GM19468 (cell line): ENCODE data around the gene PPP1R1B.

Source experiments
- ATAC-seq: cut with Tn5 transposase; IDR thresholded peaks from one replicate; pipeline ENCODE4 v1.9.1; 2021; ENCODE audit warnings: mild to moderate bottlenecking, moderate library complexity, moderate number of reproducible peaks; ENCODE audit not compliant: unreplicated experiment; ENCODE audit errors: extremely low read depth

Gene PPP1R1B

DNA sequence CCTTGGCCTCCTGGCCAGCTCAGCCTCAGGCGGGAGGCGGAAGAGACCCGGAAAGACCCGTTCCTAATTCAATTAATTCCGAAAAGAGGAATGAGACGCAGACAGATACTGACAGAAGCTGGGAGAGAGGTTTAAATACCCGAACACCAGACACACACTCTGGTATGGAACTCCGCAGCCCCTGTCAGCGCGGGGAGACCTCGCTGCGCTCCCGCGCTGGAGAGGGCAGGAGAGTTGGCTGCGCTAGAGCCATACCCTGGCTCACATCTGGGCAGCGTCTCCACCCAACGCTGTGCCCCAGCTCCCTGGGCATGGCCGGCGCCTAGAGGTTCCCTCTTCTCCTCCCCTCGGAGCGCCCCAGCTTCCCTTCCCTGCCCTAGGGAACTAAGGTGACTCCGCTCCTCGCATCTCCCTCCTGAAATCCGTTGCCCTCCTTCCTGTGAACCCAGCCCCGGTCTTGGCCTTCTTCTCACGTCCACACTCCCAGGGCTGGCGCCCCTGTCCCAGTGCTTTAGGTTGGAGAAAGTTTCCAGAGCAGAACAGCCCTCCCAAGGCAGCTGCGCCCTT, 27.0 kb upstream of the PPP1R1B start:
- ATAC-seq, result no peak

DNA sequence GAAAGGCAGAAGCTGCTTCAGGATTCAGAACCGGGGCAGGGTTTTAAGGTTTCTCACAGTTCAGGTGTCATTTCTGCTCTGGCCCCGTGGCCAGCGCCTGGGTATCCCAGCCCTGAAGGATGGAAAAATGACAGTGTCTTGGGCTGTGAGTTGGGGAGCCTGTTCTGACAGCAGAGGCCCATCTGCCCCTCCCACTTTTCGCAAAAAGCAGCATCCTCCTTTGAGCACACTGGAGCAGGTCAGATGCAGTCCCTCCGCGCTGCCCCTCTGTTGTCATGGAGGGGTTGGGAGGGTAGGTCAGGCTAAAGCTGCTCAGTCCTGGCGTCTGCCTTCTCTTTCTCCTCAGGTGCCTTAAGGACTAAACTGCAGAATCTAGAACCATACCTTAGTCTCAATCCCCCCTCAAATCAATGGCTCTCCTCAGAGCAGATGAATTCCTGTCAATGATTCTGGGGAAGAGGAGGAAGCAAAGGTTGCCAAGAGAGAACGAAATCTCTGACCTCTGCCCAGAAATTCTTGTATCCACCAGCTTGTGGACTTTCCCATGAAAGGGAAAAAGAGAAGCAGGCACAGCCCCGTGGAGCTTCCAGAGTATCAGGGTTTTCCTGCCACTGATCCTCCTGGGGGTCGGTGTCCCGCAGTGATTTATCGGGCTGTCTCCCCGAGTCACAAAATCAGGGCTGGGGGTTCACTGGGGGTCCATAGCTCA, 26.3 kb upstream of the PPP1R1B start:
- no peak for ATAC-seq

DNA sequence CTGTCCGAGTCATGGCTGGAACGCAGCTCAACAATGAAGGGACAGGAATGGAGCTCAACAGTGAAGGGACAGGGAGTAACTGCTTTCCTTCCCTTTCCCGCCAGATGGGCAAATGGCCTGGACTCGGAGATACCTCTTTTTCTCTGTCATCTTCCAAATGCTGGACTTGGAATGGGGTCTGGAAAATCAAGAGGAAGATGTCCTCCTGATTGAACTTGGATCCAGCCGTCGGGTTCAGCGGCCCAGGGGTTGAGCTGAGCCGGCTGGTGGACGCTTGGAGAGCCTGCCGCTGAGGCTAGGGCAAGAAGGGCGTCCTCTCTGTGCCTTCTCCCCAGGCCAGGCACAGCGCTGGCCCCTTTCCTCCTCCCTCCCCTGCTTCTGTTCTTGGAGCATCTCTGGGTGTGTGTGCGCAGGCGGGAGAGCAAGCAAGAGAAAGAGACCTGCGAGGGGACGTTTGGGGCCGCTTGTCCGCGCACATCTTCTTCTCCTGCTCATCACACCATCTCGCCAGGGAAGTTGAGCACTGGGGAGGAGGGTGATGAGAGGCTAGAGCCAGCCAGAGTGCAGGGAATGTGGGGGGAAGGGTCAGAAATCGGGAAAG, 25.7 kb upstream of the PPP1R1B start:
- ATAC-seq, result no peak

DNA sequence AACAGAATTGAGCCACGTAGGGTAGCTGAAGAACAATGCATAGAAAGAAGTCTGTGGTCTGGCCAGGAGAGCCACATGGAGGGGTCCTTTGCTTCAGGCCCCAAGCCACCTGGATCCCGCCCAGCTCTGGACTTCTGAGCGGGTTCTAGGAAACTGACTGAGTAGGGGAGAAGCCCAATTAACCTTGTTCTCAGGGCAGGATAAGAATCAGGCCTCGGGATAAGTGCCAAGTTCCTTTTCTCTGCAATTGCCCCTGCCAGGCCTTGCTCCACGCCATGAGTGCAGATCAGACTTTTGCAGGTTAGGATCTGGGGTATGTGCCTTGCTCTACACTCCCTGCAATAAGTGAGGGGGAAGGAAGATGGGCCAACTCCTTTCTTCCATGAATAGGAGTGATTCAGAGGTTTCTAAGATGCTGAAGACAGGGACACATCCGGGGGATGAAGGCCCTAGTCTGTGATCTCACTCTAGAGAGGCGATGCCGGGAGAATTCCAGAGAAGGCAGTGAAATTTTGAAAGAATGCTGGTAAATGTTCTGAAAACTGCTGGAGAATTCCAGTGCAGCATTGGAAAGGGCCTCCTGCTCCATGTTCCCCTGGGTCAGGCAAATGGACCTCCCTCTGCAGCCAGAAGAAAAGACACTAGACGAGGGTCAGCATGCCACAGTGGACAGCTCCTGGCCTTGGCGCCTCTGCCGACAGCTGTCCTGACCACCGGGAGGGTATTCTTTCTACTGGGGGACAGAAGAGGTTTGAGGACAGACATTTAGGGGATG, 24.8 kb upstream of the PPP1R1B start:
- ATAC-seq, result no peak

DNA sequence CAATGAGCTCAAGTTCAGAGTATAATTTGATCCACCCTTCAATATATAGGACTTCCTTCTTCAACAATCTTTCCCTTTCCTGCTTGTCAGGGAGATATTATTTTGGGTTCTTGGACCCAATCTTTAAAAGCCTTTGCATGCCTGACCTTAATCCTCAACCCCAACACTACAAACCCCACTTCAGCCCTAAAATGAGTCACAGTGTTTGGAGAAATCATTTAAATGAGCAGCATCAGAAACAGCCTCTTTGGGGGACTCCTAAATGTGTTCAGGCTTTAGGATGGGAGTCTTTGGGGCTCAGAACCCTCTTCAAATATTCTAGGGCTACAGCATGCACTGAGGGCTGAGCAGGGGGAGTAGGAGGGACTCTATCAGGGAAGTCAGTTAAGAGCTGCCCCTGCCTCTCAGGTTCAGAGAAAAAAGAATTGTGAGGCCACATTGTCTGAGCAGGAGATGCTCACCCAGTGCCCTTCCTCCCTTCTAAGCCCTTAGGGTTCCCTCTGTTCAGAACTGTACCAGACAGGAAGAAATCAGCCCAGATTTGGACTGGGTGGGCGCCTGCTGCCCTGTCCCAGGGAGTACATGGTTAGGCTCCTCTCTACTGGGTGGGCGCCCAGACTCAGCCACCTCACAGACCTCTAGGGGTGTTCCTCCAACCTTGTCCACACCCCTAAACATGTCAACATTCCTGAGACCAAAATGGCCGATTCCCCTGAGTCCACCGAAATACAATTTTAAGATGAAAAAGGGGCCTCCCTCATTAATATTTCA, 24.0 kb upstream of the PPP1R1B start:
- ATAC-seq, result no peak

DNA sequence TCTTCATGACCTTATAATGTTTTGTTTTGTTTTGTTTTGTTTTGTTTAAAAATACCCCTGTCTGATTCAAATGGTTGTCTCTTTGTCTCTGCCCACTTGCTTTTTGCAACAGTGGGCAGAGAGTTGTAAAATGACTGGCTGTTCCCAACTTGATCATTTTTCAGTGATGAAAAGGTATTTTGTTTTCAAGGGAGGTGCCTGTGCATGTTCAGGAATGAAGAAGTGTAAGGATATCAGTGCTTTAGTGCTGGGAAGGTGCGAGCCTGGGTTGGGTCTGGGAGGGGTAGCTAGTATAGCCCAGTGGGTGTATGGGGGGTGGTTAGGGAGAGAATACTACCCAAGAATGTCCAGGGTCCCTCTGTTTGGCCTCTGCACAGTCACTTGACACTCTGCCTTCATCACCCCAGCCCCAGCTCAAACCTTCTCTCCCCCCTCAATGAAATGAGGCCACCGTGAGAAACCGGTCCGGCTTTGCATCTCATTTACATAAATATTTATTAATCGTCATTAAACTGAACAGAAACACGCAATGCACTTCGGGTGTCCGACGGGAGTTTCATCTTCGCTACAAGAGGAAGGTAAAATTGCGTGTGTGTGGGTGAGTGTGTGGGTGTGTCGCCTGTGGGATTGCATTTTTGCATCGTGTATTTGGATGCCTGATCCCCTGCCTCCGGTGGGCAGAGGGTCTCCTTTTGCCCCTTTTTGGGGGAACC, 23.3 kb upstream of the PPP1R1B start:
- no peak for ATAC-seq

DNA sequence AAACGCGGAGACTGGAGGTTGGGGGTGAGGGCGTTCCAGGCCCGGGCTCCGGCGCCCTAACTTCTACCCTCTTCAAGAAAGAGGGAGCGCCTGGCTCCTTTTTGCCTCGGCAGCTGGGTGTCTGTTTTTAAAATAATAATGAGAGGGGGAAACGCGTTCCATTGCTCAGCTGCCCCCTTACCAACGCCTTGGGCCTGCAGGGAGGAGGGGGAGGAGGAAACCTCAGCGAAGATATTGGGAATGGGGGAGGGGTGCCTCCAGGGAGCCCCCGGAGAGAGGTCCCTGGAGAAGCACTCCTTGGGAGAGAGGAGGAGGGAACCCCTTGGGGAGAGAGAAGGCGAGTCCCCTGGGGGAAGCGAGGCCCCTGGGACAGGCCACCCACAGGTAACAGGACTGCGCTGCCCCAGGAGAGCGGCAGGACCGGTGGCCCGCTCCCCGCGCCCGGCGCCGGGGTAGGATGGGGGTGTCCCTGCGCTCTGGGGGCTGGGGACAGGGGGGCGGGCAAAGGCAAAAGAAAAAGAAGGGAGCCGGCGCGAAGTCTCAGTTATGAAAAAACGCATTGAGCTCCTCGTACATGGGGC, 21.8 kb upstream of the PPP1R1B start:
- no peak for ATAC-seq

DNA sequence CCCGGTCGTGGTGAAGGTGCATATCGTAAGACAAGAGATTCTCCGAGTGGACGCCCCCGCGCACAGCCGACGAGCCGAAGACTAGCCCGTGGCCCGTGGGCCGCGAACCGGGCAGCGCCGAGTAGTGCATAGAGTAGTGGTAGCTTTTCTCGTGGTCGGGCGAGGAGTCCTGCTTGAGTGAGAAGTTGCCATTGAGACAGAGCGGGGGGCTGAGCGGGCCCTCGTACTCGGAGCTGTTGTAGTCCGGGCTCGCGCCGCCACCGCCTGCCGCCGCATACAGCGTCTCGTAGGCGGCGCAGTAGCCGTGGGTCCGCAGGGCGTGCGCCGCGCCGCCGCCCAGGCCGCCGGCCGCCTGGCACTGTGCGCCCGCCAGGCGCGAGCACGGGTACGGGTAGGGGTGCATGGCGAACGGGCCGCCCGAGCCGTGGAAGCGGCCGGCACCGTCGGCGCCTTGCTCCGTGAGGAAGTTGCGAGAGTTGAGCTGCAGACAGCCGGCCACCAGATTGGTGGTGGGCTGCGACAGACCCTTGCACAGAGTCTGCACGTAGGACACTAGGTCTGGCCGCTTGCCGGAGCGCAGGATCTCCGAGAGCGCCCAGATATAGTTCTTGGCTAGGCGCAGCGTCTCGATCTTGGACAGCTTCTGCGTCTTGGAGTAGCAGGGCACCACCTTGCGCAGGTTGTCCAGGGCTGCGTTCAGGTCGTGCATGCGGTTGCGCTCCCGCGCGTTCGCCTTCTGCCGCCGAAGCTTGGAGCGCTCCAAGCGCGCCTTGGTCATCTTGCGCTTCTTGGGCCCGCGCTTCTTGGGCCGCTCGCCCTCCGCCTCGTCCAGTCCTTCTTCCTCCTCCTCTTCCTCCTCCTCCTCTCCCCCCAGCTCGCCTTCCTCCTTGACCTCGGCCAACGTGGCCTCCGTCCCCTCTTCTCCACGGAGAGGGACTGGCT, 21.0 kb upstream of the PPP1R1B start:
- ATAC-seq, result no peak

DNA sequence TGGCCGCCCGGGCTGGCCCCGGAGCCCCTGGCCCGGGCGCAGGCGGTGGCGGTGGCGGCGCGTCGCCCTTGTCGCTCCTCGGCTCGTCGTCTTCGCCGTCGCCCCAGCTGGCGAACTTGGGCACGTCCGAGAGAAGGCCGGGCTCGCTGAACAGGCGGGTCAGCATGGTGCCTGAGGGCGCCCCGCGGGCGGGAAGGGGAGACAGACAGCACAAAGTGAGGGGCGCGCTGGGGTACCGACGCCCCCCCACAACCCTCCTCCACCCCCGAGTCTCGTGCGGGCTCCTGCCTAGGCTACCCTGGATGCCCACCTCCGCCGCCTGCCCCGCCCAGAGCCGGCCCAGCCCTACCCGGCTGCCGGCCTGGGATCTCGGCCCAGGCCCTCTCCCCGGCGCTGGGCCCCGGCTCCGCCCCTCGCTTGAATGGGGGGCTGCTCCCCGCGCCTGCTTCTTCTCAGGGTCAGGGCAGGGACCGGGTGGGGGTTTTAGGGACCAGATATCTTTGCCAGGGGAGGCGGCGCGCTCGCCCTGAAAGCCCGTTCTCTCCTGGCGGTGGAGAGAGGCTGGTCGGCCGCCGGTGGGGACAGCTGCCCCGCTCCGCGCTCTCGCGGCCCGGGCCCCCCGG, 20.2 kb upstream of the PPP1R1B start:
- ATAC-seq, result no peak

DNA sequence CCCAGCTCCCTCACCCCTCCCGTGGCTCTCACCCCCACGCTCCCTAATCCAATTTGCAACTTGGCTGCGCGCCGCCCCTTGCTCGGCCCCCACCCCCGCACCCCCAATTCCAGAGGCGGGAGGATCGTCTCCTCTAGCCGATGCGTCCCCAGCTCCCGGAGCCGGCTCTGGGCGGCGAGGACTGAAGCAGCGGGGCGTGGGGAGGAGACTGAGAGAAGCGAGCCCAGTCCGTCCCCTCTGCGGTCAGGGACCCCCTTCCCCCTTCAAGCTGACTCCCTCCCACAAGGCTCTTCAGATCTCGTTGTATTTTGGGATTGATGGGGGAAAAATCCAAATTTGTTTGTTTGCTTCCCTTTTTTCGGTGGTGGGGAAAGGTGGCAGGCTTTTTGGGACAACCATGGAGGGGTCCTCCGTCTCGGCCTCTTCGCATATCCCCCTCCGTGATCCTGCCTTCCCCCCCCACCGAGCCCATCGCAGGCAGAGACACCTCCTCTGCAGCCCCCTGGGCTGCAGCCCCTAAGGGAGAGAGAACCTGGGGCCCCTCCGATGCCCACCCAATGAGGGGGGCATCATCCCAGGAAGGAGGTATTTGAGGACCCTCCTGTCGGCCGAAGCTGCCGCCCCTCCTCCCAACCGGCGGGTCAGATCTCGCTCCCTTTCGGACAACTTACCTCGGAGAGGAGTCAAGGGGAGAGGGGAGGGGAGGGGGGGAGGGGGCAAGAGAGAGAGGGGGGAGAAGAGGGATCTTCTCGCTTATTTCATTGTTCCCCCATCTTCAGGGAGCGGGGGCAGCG, 19.5 kb upstream of the PPP1R1B start:
- no peak for ATAC-seq

DNA sequence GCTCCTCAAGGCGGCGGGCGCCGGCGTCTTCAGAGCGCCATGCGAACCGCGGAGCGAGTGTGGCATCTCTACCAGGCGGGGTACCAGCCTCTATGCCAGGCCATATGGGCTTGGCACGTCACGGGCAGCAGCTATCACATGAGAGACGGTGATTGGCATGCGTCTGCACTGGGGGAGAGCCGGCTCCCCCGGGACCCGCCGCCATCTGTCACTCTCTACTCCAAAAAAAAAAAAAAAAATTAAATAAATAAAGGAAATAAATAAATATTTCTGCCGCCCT, 19.0 kb upstream of the PPP1R1B start, which contains the start of gene NEUROD2:
NEUROD2 (minus strand) TSS at position 70 of the 280 bp plus-strand sequence. CDS start 1,321 bp downstream, outside the sequence.
- ATAC-seq, result no peak

DNA sequence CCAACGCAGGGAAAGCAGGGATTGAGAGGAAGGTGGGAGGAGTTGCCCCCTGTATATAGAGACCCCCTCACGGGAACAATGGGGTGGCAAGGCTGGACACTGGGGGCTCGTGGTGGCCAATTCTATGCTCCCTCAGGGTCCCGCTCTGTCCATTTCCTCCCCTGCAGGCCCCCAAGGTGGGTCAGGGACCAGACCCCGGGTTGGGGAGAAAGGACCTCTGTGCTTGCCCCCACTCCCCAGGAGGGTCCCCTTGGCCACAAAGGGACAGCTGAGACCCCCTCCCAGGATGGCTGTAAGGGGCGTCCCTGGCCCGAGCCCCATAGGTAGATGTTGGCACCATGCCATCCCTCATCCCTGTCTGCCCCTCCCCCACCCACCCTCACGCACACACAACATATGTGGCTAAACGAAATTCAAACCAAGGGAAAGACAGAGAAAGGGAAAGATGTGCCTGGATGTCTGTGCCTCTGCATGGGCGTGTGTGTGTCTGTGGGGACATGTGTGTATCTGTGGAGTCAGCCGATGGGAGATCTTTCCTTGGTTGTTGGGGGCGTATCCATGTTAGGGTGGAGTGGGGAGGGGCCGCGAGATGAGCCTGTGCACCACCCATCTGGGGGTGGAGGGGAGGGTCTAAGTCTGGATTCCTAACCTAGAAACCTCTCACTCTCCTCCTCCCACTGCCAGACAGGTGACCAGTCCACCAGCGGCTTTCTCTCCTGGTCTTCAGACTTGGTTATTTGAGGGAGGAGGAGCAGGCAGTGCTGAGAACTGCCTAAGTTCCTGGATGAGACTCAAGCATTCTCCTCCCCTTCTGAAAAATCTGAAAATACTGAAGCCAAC, 18.4 kb upstream of the PPP1R1B start:
- no peak for ATAC-seq

DNA sequence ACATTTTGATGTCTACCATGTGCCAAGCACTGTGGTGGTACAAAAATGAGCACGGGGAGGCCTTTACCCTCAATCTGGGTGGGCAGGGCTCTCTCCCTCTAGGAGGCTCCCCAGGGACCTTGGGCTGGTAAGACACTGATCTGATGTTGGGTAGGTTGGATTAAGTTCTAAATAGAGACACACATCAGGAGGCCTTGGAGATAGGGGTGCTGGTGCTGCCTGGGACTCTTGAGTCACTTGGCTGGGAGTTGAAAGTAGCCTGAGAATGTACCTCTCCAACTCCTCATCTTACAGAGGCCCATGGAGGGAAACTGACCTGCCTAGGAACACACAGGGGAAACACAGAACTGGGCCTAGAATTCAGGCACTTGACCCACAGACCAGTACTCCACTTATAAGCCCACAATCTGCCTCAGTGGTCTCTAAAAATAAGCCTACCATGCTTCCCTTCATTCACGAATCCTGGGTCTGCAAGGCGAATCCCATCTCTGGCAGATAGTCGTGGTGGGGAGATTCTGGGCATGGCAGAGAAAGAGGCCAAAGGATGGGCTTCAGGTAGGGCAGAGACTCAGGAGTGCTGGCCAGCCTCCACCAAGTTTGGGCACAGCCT, 17.2 kb upstream of the PPP1R1B start:
- no peak for ATAC-seq

DNA sequence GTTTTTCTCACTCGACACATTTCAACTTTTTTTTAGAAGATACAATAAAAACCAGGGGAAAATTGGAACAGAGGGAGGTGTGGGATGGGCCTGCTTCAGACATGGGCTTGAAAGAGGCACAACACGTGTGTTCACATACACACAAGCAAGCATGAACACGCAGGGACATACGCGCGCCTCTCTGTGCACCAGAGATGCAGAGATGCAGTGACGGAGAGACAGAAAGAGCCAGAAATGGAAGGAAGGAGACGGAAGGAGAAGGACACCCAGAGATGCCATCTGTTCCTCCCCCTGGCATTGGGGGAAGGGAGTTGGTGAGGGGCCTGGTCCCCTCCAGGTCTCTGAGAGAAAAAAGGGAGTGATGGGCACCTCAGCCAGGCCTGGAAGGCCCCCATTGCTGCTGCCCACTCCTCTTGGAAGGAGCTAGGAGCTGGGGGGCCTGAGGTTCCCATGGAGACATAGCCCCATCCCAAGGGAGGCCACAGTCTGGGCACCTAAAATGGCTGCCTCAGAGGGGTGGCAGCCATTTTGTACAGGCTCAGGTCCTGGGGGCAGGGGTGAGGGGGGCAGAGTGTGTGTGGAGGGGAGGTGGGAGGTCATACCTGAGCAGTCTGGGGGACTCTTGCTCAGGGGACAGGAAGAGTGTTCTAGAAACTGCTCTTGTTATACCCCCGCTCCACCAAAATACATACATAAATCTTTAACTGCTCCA, 15.2 kb upstream of the PPP1R1B start:
- ATAC-seq, result no peak

DNA sequence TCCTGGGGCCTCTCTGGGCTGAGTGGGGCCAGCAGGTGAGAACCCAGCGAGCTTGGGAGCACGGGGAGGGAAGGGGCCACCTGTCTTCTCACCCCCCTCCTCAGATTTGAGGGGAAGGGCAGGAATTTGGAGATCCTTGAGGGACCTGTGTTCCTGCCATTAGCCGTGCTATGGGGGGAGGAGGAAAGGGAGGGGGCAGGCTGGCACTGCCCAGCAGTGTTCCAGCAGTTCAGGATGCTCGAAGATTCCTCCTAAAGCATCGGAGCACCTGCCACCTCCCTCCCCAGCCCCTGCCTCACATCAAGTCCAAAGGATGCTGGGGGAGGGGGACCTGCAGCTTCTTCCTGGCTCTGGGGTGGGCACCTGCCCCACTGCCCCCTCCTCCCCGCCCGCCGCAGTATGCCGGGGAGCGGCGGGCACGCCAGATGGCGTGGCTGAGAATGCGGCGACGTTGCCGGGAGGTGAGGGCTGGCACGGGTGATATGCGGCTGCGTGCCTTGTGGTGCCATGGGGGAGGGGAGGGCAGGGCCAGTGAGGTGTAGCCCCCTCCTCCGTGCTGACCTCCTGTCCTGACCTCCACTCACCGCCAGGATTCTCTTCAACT, 14.4 kb upstream of the PPP1R1B start:
- no peak for ATAC-seq
